Prostate gland (tissue), 2 donors: ENCODE measurements around the gene GEMIN4. TPM values are rescaled to one million over a fixed set of nuclear protein-coding genes. Genes with fewer than 3 reads are reported as not detected.

Source experiments
- DNase-seq: peaks from one replicate; pipeline ENCODE4 v3.0.0-alpha.2; 2019; ENCODE audit warnings: low spot score
- H3K27ac ChIP-seq, 2 donors: fragments of 200-600 bp; sonication (generic); 2 replicates each; pipeline ENCODE4 v1.5.1; 2017 to 2019
- H3K27me3 ChIP-seq: fragments of 200-600 bp; sonication (generic); replicated peaks from 2 replicates; pipeline ENCODE4 v1.5.1; 2019; ENCODE audit not compliant: insufficient read depth
- H3K36me3 ChIP-seq, 2 donors: fragments of 200-600 bp; sonication (generic); 1 replicate in 1 of 2; 2 replicates in 1 of 2; pipeline versions ENCODE4 v1.5.1 to v1.8.1; 2017 to 2019
- H3K4me1 ChIP-seq: fragments of 200-600 bp; sonication (generic); replicated peaks from 2 replicates; pipeline ENCODE4 v1.5.1; 2019
- H3K4me3 ChIP-seq, 2 donors: fragments of 200-600 bp; sonication (generic); 2 replicates each; pipeline ENCODE4 v1.5.1; 2017 to 2019
- H3K9me3 ChIP-seq: fragments of 200-600 bp; sonication (generic); 2 replicates; pipeline ENCODE4 v1.5.1; 2017
- POLR2A ChIP-seq: fragments of 450-650 bp; IDR thresholded peaks from one replicate; pipeline ENCODE4 v1.6.1; 2016; ENCODE audit warnings: antibody characterized with exemption, mild to moderate bottlenecking
- POLR2AphosphoS5 ChIP-seq: sonication (generic); formaldehyde crosslinking; IDR thresholded peaks from one replicate; pipeline ENCODE4 v1.6.1; 2017; ENCODE audit warnings: antibody characterized with exemption
- WGBS: methylation state at CpG from one replicate; pipeline ENCODE4 v1.1.5; 2018; 5-methylcytosine and 5-hydroxymethylcytosine counted together
- intact Hi-C: fragments of 100-400 bp; cut with DNase I; formaldehyde crosslinking; loops from one replicate; pipeline ENCODE4 v1.14.2; 2022
- total RNA-seq, 2 donors: library from RNA; depleted of rRNA; stranded (reverse); fragments of >200 nt; gene quantifications; one replicate each; pipeline ENCODE4 v1.1.0, GENCODE V29; 2016
- TF ChIP-seq, protein P1 (sequence below), 4 experiments: fragments of 200-600 bp in 2 of 4; fragments of 450-650 bp in 2 of 4; sonication (generic) in 2 of 4; IDR thresholded peaks; 1 replicate in 3 of 4; 2 replicates in 1 of 4; pipeline ENCODE4 v1.5.1; 2016 to 2019; ENCODE audit warnings: antibody characterized with exemption in 4 of 4, mild to moderate bottlenecking in 2 of 4, moderate library complexity in 2 of 4

GEMIN4 gene
- total RNA-seq, 2 donors from 2014 or later = 27.9 to 33.1 TPM

DNA sequence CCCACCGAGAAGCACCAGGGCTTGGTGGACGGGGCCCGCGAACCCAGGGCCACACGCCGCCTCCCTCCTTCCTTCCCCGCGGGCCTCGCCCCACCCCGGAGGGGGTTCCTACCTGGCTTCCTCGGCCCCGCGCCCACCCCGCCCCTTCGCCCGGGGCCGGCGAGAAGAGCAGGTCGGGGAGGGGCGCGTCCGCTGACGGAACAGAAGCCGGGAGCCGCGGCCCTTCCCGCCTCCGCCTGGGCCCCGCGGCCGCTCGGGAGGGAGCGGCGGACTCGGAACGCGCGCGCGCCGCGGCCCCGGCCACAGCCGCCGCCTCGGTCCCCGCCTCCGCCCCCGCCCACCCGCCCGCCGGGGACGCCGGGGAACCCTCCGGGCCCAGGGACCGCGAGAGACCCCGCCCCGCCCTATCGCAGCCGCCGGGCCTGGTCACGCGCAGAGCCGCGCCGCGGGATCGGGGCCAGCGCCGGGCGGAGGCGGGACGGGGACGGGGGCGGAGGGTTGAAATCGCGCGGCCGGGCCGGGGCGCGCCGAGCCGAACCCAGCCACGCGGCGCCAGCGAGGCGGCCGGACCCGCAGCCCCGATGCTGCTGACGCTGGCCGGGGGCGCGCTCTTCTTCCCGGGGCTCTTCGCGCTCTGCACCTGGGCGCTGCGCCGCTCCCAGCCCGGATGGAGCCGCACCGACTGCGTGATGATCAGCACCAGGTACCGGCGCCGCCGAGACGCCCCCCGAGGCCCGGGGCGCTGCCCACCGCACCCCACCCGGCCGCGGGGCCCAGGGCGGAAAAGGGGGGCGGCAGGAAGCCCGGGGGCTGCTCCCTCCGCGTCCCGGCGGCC is 19.8 kb downstream of the GEMIN4 start, which contains the start of gene TLCD3A:
TLCD3A (plus strand) TSS at position 530 of the 835 bp plus-strand sequence; CDS start at position 582, 52 bp downstream.
- DNase-seq = peak; percentile 75
- TF ChIP-seq, protein P1, sequence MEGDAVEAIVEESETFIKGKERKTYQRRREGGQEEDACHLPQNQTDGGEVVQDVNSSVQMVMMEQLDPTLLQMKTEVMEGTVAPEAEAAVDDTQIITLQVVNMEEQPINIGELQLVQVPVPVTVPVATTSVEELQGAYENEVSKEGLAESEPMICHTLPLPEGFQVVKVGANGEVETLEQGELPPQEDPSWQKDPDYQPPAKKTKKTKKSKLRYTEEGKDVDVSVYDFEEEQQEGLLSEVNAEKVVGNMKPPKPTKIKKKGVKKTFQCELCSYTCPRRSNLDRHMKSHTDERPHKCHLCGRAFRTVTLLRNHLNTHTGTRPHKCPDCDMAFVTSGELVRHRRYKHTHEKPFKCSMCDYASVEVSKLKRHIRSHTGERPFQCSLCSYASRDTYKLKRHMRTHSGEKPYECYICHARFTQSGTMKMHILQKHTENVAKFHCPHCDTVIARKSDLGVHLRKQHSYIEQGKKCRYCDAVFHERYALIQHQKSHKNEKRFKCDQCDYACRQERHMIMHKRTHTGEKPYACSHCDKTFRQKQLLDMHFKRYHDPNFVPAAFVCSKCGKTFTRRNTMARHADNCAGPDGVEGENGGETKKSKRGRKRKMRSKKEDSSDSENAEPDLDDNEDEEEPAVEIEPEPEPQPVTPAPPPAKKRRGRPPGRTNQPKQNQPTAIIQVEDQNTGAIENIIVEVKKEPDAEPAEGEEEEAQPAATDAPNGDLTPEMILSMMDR (IDR thresholded peaks at IDR 0.05) = no peak
- peak; percentile 57 for TF ChIP-seq POLR2A
- TF ChIP-seq POLR2AphosphoS5 = no peak
- H3K4me1 ChIP-seq = peaks cover 4% of the 10 kb centered on the region
- intact Hi-C loops = loop anchor here (10.0 kb wide), 1 partner anchor 253 kb away; no protein-coding TSS in a partner anchor
- peak within 1 kb of the TSS; percentile 75 to 80 for H3K4me3 ChIP-seq
- peak within 1 kb of the TSS; percentile 88 to 92 for H3K27ac ChIP-seq
- no peaks in the 10 kb centered on the region for H3K9me3 ChIP-seq
- 0% methylated on average over 8 of the region's 126 CpGs for WGBS
- H3K27me3 ChIP-seq = no peaks in the 10 kb centered on the region
- no peaks in the 10 kb centered on the region for H3K36me3 ChIP-seq

- 11% methylated on average over 26 of the region's 26 CpGs for WGBS
- no peaks in the 10 kb centered on the region for H3K36me3 ChIP-seq
- H3K4me1 ChIP-seq = peaks cover 4% of the 10 kb centered on the region
- intact Hi-C loops = loop anchor here (10.0 kb wide), 1 partner anchor 253 kb away; no protein-coding TSS in a partner anchor
- no peak for DNase-seq
- H3K4me3 ChIP-seq = peak overlapping the region; percentile 75 to 80
- H3K9me3 ChIP-seq = no peaks in the 10 kb centered on the region
- TF ChIP-seq POLR2AphosphoS5 (no peak), POLR2A (no peak)
- TF ChIP-seq, protein P1 (IDR thresholded peaks at IDR 0.05) = no peak
- H3K27me3 ChIP-seq = no peaks in the 10 kb centered on the region
- H3K27ac ChIP-seq = peak overlapping the region; percentile 88 to 92
Observed at GRCh38 chr17:731644-732066, 20.4 kb downstream of the GEMIN4 start.

- peaks cover 4% of the 10 kb centered on the region for H3K4me1 ChIP-seq
- TF ChIP-seq POLR2AphosphoS5 = peak; percentile 74
- TF ChIP-seq, protein P1 (IDR thresholded peaks at IDR 0.05) = no peak
- H3K27me3 ChIP-seq = no peaks in the 10 kb centered on the region
- H3K27ac ChIP-seq = peak overlapping the region; percentile 63 to 65
- H3K4me3 ChIP-seq = no peak overlapping the region
- 66% methylated on average over 5 of the region's 5 CpGs for WGBS
- peak; percentile 82 for DNase-seq
- no peaks in the 10 kb centered on the region for H3K36me3 ChIP-seq
- intact Hi-C loops = no loop called here
- H3K9me3 ChIP-seq = no peaks in the 10 kb centered on the region
Observed at GRCh38 chr17:728911-729310, 23.2 kb downstream of the GEMIN4 start.

DNA sequence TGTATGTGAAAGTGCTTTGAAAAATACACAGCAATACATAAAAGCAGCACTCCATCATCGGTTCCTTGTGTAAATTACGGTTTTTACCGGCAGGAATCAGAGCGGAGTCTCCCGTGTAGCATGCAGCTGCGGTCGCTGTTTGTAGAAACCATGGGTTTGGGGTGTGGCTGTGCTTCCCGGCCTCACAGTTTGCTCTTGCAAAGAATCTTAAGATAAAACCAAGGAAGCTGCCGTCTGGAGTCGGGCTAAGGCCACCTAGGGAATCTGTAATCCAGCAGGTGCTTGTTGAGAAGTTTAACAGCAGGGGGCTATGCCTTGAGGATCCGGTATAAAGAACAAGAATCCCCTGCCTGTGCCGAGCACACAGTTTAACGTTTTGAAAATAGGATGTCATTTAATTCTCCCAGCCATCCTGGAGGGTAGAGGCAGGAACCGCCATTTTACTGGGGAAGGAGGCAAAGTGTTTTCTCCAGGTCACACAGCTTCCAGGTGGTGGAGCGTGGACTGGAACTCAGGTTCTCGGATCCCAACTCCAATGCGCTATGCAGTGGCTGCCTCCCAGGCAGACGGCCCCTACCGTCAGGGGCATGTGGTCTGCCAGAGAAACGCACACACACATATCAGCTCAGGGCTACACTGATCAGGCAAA is 25.7 kb downstream of the GEMIN4 start:
- H3K4me3 ChIP-seq = no peak overlapping the region
- intact Hi-C loops = no loop called here
- H3K36me3 ChIP-seq = no peaks in the 10 kb centered on the region
- H3K27ac ChIP-seq = peak overlapping the region in 1 of 2 donors; percentile 36
- no peak for TF ChIP-seq POLR2AphosphoS5
- TF ChIP-seq POLR2A = no peak
- TF ChIP-seq, protein P1 (IDR thresholded peaks at IDR 0.05) = no peak
- DNase-seq = no peak
- H3K27me3 ChIP-seq = no peaks in the 10 kb centered on the region
- peaks cover 4% of the 10 kb centered on the region for H3K4me1 ChIP-seq
- 46% methylated on average over 20 of the region's 20 CpGs for WGBS
- H3K9me3 ChIP-seq = no peaks in the 10 kb centered on the region
